H1 (cell line): Measurements from ENCODE around the gene AURKAIP1. TPM values are rescaled to one million over a fixed set of nuclear protein-coding genes. Genes with fewer than 3 reads are reported as not detected.

Experiments
- CTCF ChIP-seq, 3 experiments: IDR thresholded peaks; 1 replicate in 2 of 3; 2 replicates in 1 of 3; pipeline versions ENCODE4 v1.5.1 to v1.6.1; 2011; ENCODE audit warnings: low read length in 3 of 3, mild to moderate bottlenecking in 3 of 3, inconsistent platforms in 2 of 3, low read depth in 1 of 3, moderate library complexity in 1 of 3; ENCODE audit not compliant: insufficient read depth in 1 of 3; ENCODE audit errors: control extremely low read depth in 1 of 3
- EGR1 ChIP-seq: IDR thresholded peaks from 2 replicates; pipeline ENCODE4 v1.6.1; 2011; ENCODE audit warnings: low read depth, low read length, borderline replicate concordance
- JUN ChIP-seq: IDR thresholded peaks from 2 replicates; pipeline ENCODE4 v1.6.1; 2011; ENCODE audit warnings: low read depth, mild to moderate bottlenecking, improper control_type of control experiment, low read length
- NANOG ChIP-seq: IDR thresholded peaks from 2 replicates; pipeline ENCODE4 v1.6.1; 2011; ENCODE audit warnings: low read length, low read depth, mild to moderate bottlenecking, inconsistent platforms; ENCODE audit not compliant: insufficient read depth, poor library complexity, severe bottlenecking
- POU5F1 ChIP-seq: IDR thresholded peaks from 2 replicates; pipeline ENCODE4 v1.6.1; 2011; ENCODE audit warnings: low read depth, mild to moderate bottlenecking, low read length, moderate library complexity
- RAD21 ChIP-seq, 2 experiments: IDR thresholded peaks in 1 of 2; conservative IDR thresholded peaks in 1 of 2; 2 replicates each; pipeline ENCODE4 v1.6.1; 2011; ENCODE audit warnings: low read depth in 2 of 2, low read length in 2 of 2, improper control_type of control experiment in 1 of 2, inconsistent platforms in 1 of 2, mild to moderate bottlenecking in 1 of 2, moderate library complexity in 1 of 2
- RNF2 ChIP-seq: fragments of 200-900, 300-1000 bp; sonication (generic); IDR thresholded peaks from 2 replicates; pipeline ENCODE4 v1.7.1; 2016; ENCODE audit warnings: borderline replicate concordance, low read depth, mild to moderate bottlenecking, antibody characterized with exemption, low read length; ENCODE audit not compliant: poor library complexity, severe bottlenecking; ENCODE audit errors: missing control alignments
- SAP30 ChIP-seq: fragments of 300-600 bp; sonication (generic); IDR thresholded peaks from 2 replicates; pipeline ENCODE4 v1.7.1; 2012; ENCODE audit warnings: low read length, moderate library complexity, mild to moderate bottlenecking, inconsistent platforms; ENCODE audit not compliant: insufficient read depth, insufficient replicate concordance
- SIX5 ChIP-seq: IDR thresholded peaks from 2 replicates; pipeline ENCODE4 v1.6.1; 2011; ENCODE audit warnings: mild to moderate bottlenecking, low read depth, low read length
- SP1 ChIP-seq: IDR thresholded peaks from 2 replicates; pipeline ENCODE4 v1.6.1; 2011; ENCODE audit warnings: low read depth, low read length
- SP4 ChIP-seq: IDR thresholded peaks from 2 replicates; pipeline ENCODE4 v1.6.1; 2012; ENCODE audit warnings: low read length, inconsistent platforms
- TAF7 ChIP-seq: optimal IDR thresholded peaks from 2 replicates; pipeline ENCODE3; 2011; ENCODE audit warnings: low read depth, mild to moderate bottlenecking, inconsistent platforms, low read length, moderate library complexity, borderline replicate concordance
- TBP ChIP-seq: IDR thresholded peaks from 2 replicates; pipeline ENCODE4 v1.6.1; 2011; ENCODE audit warnings: low read depth, low read length, improper control_type of control experiment
- polyA plus RNA-seq, 7 experiments: library from polyadenylated mRNA; depleted of rRNA in 3 of 7; stranded (reverse) in 5 of 7; unstranded in 2 of 7; fragments of >200 nt in 5 of 7; fragments of 200-250 nt in 2 of 7; gene quantifications; 1 replicate in 5 of 7; 2 replicates in 1 of 7; 4 replicates in 1 of 7; pipeline versions ENCODE4 v1.2.1 to v1.2.3, GENCODE V29; 2011 to 2013; ENCODE audit warnings: missing spikeins in 2 of 7, mixed read lengths in 2 of 7
- total RNA-seq: library from RNA; stranded (reverse); fragmentation: NEBNext Ultra II Directional; extraction: Animal tissue kit (Norgen Biotek cat#: 25700); gene quantifications from 2 replicates; pipeline ENCODE4 v1.2.1, GENCODE V29; 2021
- TF ChIP-seq, protein P1 (sequence below): IDR thresholded peaks from 2 replicates; pipeline ENCODE4 v1.6.1; 2011; ENCODE audit warnings: low read length, improper control_type of control experiment

The AURKAIP1 gene
- total and polyA plus RNA-seq, 2 of the 8 experiments (the other 6 are each of a cell fraction or from before 2014, with no cell fraction given), result 87.8 to 194 TPM

DNA sequence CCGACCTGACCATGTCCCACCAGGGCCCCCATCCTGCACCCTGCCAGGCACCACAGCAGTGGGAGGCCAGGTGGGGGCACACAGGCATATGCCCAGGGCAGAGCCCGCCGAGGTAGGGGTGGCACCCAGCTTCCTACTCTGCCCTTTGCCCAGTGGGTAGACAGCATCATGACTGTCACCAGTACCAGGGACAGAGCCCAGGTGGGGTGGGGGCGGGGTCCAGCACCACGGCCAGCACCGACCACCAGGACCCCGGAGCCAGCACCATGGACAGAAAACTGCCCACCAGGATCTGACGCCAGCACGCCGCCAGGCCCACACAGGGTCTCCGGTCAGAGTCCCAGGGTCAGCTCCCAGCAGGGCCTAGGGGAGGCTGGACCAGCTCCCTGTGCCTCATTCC lies 40.2 kb downstream of the AURKAIP1 start (continued):
- TF ChIP-seq CTCF (IDR thresholded peaks at IDR 0.05; ENCODE audit: control extremely low read depth in 1 of 3, insufficient read depth in 1 of 3, low read depth in 1 of 3, low read length in 3 of 3) (peak in 1 of 3 experiments; percentile 8; a peak in 1 of 4 replicates), RNF2 (no peak), SAP30 (peak; percentile 90), SP1 (peak; percentile 48; the same call in 1 of the 2 replicates), TBP (no peak; the same call in 1 of the 2 replicates), NANOG (peak; percentile 35), TAF7 (peak; percentile 98), POU5F1 (no peak), RAD21 (IDR thresholded peaks at IDR 0.05 in 1 of 2, conservative IDR thresholded peaks at IDR 0.05 in 1 of 2; ENCODE audit: low read depth in 2 of 2, low read length in 2 of 2) (peak in 1 of 2 experiments; percentile 25; a peak in 1 of 4 replicates), SP4 (0 out of 2 replicates have a peak, but pooled peaks have one; percentile 65), JUN (no peak), EGR1 (peak; percentile 75; the same call in 1 of the 2 replicates), SIX5 (no peak)
- TF ChIP-seq, protein P1, sequence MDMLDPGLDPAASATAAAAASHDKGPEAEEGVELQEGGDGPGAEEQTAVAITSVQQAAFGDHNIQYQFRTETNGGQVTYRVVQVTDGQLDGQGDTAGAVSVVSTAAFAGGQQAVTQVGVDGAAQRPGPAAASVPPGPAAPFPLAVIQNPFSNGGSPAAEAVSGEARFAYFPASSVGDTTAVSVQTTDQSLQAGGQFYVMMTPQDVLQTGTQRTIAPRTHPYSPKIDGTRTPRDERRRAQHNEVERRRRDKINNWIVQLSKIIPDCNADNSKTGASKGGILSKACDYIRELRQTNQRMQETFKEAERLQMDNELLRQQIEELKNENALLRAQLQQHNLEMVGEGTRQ, result no peak
